Effector memory CD4-positive, alpha-beta T cell (primary cell): Measurements from ENCODE around the gene PTPN3.

Source experiments
- DNase-seq, 3 donors: peaks; one replicate each; pipeline ENCODE4 v3.0.0-alpha.2; 2020
- H3K27ac ChIP-seq: 2 replicates; pipeline ENCODE4 v1.7.0; 2013; ENCODE audit warnings: mild to moderate bottlenecking, low read length, moderate library complexity; ENCODE audit not compliant: insufficient read depth, poor library complexity, severe bottlenecking
- H3K27me3 ChIP-seq: replicated peaks from 2 replicates; pipeline ENCODE4 v1.7.0; 2013; ENCODE audit warnings: mild to moderate bottlenecking, low read length; ENCODE audit not compliant: insufficient read depth, control insufficient read depth, poor library complexity, severe bottlenecking
- H3K36me3 ChIP-seq: 2 replicates; pipeline ENCODE4 v1.7.0; 2013; ENCODE audit warnings: mild to moderate bottlenecking, low read length, moderate library complexity; ENCODE audit not compliant: control insufficient read depth, insufficient read depth
- H3K4me1 ChIP-seq: 2 replicates; pipeline ENCODE4 v1.7.0; 2013; ENCODE audit warnings: low read length, mild to moderate bottlenecking; ENCODE audit not compliant: control insufficient read depth, insufficient read depth, poor library complexity, severe bottlenecking
- H3K4me3 ChIP-seq: 2 replicates; pipeline ENCODE4 v1.7.0; 2013; ENCODE audit warnings: low read length, low read depth, mild to moderate bottlenecking; ENCODE audit not compliant: insufficient read depth, poor library complexity, severe bottlenecking
- H3K9me3 ChIP-seq: 2 replicates; pipeline ENCODE4 v1.7.0; 2013; ENCODE audit warnings: mild to moderate bottlenecking, low read length, moderate library complexity; ENCODE audit not compliant: control insufficient read depth

Gene PTPN3

DNA sequence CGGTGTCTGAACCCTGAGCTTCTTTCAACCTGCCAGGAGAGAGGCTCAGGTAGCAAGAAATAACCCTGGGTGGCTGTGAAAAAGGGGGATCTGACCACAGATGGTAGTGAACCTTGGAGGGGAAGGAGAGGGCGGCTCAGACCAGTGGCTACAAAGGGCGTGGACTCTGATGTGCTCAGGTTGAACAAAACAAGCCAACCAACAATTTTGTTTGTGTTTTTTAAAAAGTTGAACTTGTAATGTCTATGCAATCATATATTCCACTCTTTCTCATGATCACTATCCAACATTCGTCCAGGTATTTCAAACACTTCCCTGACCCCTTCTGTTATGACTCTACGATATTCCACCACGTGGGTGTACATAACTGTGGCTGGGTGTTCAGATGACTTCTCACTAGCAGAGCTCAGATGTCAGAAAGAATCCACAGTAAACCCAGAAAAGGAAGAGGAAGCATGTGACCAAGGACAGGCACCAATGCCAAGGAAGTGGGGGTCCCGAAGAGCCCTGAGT lies 20.0 kb downstream of the PTPN3 start:
- no peak overlapping the region for H3K27ac ChIP-seq
- H3K9me3 ChIP-seq: no peaks in the 10 kb centered on the region
- DNase-seq: no peak
- no peak overlapping the region for H3K4me3 ChIP-seq
- no peaks in the 10 kb centered on the region for H3K4me1 ChIP-seq
- H3K27me3 ChIP-seq: peaks cover 3% of the 10 kb centered on the region
- H3K36me3 ChIP-seq: no peaks in the 10 kb centered on the region

DNA sequence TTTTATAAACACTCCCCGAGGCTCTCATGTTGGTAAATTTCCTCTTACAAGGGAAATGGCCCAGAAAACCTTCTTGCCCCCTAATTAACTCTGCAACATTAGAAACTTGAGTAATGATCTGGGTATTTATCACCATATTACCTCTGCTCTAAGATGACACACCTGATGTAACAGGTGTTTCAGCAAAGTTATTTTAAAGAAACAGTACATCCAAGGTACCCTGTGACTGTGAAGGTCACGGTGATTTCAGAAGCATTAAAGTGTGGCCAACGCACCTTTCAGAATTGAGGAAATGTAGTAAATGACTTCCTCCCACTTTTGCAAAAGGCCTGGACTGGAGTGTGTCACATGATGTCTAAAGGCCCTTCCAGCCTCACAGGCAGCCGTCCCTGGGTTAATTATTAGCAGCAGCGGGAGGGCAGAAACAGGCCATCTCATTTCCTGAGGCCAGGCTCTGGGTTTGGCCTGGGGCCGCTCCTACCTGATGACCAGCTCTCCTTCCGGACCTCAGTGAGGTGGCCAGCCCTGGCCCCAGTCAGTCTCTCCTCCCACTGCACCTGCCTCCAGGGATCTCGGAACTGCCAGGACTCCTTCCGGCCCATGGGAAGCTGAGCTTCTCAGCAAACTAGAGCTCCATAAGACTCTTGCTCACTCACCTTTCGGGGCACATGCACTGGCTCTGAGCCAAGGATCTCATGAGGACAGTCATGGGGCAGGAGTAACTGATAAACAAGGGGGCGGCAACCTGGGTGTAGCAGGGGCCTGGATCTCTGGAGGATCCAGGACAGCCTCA lies 20.7 kb downstream of the PTPN3 start:
- Histone ChIP-seq H3K4me3 (no peak overlapping the region), H3K27me3 (peaks cover 3% of the 10 kb centered on the region), H3K27ac (no peak overlapping the region), H3K36me3 (no peaks in the 10 kb centered on the region), H3K4me1 (no peaks in the 10 kb centered on the region), H3K9me3 (no peaks in the 10 kb centered on the region)
- no peak for DNase-seq

DNA sequence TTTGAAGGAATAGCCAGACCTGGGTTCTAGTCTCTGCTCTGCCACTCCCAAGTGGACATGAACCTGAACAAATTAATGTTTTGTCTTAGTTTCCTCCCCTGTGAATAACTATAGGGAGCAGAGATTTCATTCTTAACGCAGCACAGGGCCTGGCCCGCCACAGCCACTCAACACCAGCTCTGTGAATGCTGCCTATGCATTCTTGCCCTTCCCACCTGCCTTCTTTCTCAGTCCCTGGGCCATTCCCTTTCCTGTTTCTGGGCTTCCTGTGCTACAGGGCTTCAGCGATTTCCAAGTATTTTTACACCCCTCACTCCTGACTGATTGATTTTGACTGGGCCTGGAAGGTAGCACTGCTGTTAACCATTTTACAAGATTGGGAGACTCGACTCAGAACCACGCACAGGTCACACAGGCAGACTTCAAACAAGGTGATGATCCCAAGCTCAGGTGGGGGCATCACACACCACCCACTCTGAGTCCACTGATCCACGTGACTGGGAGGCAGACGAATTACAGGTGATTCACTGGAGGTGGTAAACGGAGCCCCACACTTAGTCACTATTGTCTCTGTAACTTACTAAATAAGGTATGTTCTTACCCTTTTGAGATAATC lies 21.4 kb downstream of the PTPN3 start:
- Histone ChIP-seq H3K4me1 (no peaks in the 10 kb centered on the region), H3K27ac (no peak overlapping the region)

DNA sequence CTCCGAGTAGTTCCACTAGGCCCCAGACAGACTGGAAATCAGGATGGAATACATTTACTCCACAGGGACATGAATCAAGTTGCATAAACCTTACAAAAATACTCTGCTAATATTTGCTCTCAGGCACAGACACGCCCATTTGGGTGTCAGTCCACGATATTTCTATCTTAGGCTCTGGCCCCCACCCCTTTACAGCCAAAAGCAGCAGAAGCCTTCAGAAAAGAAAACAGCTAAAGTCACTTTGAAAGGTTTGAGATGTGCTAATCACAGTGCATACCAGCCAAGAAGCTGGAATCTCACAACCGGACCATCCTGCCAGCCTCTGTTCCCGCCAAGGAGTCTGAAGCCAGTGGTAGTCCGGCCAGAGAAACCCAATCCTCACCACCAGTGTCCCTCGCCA lies 22.6 kb downstream of the PTPN3 start:
- Histone ChIP-seq H3K9me3 (no peaks in the 10 kb centered on the region), H3K27me3 (peaks cover 3% of the 10 kb centered on the region), H3K36me3 (no peaks in the 10 kb centered on the region), H3K4me3 (no peak overlapping the region), H3K27ac (no peak overlapping the region), H3K4me1 (no peaks in the 10 kb centered on the region)
- DNase-seq: no peak

More for the DNA sequence above, 21.4 kb downstream of the PTPN3 start:
- no peak for DNase-seq
- Histone ChIP-seq H3K4me3 (no peak overlapping the region), H3K9me3 (no peaks in the 10 kb centered on the region), H3K36me3 (no peaks in the 10 kb centered on the region), H3K27me3 (peaks cover 3% of the 10 kb centered on the region)

DNA sequence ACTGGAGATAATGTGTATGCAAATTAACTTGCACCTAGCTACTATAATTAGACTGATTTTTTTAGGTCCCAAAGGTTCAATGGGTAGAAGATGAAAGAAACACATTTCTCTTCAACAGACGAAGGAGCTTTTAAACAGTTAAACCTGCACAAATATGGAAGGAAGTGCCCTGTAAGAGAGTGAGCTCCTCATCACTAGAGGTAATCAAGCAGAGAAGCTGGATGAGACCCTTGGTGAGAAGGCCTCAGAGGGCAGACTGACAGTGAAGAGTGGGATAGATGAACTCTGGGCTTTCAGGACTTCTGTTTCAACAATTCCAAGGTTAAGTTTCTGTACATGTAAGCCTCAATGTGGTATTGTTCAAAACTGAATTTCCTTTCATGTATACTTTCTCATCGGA lies 23.2 kb downstream of the PTPN3 start:
- no peak for DNase-seq
- H3K4me3 ChIP-seq: no peak overlapping the region
- H3K9me3 ChIP-seq: no peaks in the 10 kb centered on the region
- H3K27ac ChIP-seq: no peak overlapping the region
- no peaks in the 10 kb centered on the region for H3K4me1 ChIP-seq
- no peaks in the 10 kb centered on the region for H3K36me3 ChIP-seq
- H3K27me3 ChIP-seq: peaks cover 3% of the 10 kb centered on the region

DNA sequence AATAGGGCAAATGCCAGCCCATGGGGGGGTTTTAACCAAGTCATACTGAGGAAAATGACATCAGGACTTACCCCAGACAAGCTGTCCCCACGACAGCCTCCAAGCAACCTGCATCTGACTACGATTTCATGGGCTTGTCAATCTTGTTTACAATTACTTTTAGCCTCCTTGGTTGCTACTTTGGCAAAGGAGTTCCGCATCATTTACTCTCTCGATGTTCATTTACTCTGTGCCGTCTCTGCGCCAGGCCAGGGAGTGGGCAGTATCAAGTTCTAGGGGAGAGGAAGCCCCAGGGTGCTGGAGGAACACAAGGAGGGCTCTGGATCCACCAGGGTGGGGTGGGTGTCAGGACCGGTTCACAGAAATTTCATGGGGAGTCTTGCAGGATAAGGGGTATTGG lies 23.9 kb downstream of the PTPN3 start:
- Histone ChIP-seq H3K27ac (no peak overlapping the region), H3K4me1 (no peaks in the 10 kb centered on the region), H3K9me3 (no peaks in the 10 kb centered on the region), H3K4me3 (no peak overlapping the region), H3K27me3 (peaks cover 3% of the 10 kb centered on the region), H3K36me3 (no peaks in the 10 kb centered on the region)
- DNase-seq: no peak

DNA sequence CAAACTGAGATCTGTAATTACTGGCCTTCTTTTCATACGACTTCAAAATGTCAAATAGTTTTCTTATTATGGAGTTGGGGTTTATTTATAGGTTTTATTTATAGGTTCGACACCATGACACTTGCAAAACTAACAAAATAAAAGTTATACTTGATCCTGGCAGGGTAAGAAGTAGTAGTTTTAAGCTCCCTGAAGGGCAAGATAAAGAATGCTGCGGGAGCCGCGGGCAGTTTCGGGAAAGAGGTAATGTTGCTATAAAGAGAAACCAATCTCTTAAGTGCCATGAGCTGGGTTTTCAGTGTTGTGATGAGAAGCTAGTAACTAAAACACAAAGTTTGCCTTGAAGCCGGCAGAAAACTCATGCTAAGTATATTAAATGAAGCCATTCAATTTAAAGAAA lies 24.8 kb downstream of the PTPN3 start:
- Histone ChIP-seq H3K36me3 (no peaks in the 10 kb centered on the region), H3K4me3 (no peak overlapping the region), H3K9me3 (no peaks in the 10 kb centered on the region), H3K27me3 (no peaks in the 10 kb centered on the region), H3K27ac (no peak overlapping the region), H3K4me1 (no peaks in the 10 kb centered on the region)
- no peak for DNase-seq

DNA sequence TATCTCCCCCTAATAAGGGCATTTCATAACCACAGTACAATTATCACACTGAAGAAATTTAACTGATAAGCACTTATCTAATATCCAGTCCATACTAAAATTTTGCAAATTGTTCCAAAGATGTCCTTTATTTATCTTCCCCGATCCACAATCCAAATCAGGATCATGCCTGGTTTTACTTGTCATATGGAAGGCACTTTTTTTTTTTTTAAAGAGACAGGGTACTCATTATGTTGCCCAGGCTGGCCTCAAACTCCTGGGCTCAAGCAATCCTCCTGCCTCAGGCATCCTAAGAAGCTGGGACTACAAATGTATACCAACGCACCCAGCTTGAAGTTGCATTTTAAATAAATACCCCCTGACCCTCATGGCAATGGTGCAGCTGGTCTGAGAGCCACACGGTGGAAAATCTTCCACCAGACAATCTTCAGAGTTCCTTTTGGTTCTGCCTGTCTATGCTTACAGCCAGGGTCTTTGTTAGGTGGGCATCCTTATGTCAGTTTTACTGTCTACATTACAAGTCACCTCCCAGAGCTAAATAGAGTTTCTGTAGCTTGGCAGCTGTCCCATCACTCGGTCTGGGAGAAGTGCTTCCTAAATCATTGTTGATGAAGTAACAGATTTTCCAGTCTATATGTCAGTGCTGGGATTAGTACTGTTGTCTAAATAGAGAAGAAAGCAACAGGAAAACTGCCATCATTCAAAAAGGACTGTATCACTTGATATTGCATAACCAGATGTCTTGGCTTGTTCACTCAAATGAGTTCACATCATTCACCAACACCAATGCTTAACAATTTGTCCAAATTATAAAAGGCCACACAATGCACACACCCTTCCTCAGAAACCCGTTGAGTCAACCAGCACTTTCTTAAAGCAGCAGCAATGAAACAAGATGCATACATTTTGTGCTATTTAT lies 26.4 kb downstream of the PTPN3 start:
- no peak overlapping the region for H3K27ac ChIP-seq
- no peak for DNase-seq
- no peak overlapping the region for H3K4me3 ChIP-seq
- no peaks in the 10 kb centered on the region for H3K27me3 ChIP-seq
- no peaks in the 10 kb centered on the region for H3K4me1 ChIP-seq
- no peaks in the 10 kb centered on the region for H3K9me3 ChIP-seq
- no peaks in the 10 kb centered on the region for H3K36me3 ChIP-seq

DNA sequence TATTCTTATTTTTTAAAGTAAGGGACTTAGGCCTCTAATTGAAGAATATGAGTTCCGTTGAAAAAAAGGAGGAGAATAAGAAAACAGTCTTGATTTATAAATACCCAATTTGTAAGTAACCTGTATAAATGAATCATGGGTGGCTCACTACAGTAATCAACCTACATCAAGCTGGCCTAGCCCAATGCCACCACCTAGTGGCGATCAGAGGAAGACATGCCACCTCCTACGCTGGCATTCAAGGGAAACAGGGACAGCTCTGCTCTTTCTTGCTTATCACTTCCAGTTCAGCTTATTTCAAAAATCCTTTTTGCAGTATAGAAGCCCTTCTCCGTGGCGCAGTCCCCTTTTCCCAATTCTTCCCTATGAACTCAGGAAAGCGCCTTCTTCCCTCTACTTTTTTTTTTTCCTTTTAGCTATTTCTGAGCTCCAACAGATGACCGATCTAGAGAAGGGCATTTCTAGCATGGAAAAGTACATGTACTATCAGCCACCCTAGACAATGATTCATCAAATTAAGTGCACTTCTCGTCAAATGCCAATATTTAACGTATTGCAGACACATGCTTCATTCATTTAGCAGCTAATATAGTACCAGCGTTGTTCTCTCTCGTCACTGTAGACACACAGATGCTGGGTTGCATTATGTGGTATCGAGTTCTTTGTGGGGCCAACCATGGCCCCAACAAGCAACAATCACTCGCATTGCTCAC lies 28.3 kb downstream of the PTPN3 start:
- H3K4me3 ChIP-seq: no peak overlapping the region
- no peaks in the 10 kb centered on the region for H3K27me3 ChIP-seq

More for the DNA sequence above, 28.3 kb downstream of the PTPN3 start:
- DNase-seq: peak in 1 of 3 donors; percentile 6
- Histone ChIP-seq H3K27ac (no peak overlapping the region), H3K4me1 (no peaks in the 10 kb centered on the region), H3K9me3 (no peaks in the 10 kb centered on the region), H3K36me3 (no peaks in the 10 kb centered on the region)
